Dermis microvascular lymphatic vessel endothelial cell (primary cell): ENCODE results near the gene LRRC75B. TPM values are rescaled to one million over a fixed set of nuclear protein-coding genes. Genes with fewer than 3 reads are reported as not detected.
A peak's percentile ranks its signal among the peaks of the same experiment; 100 is the strongest.
"Not testable (repeated sequence)": the region's sequence is repeated elsewhere in the genome, so short reads cannot be mapped to it uniquely, and the experiment has no call there.

Source experiments
- DNase-seq, 2 donors: peaks; one replicate each; pipeline versions ENCODE4 v3.0.0 to v3.0.0-alpha.2; 2010; ENCODE audit warnings: low read depth in 2 of 2
- total RNA-seq: library from RNA; depleted of rRNA; stranded (reverse); fragments of >200 nt; gene quantifications from 2 replicates; pipeline ENCODE4 v1.2.1, GENCODE V29; 2014

The LRRC75B gene
- total RNA-seq, result 2.6 and 4.6 TPM in 2 replicates

- peak in 1 of 2 donors; percentile 72 for DNase-seq
Observed at GRCh38 chr22:24592851-24593558, at the start of gene LRRC75B. Gene LRRC75B, minus strand, starts transcription at chr22:24593073. Its CDS starts 34 bp downstream, at chr22:24593039.

GRCh38 chr22:24642307-24642706, 49.4 kb upstream of the LRRC75B start:
- not testable (repeated sequence) for DNase-seq

- not testable (repeated sequence) for DNase-seq
Observed at GRCh38 chr22:24636513-24636912, 43.6 kb upstream of the LRRC75B start.

GRCh38 chr22:24634776-24635389, 42.0 kb upstream of the LRRC75B start:
- DNase-seq, result peak in 1 of 2 donors; percentile 3

GRCh38 chr22:24633231-24634023, 40.6 kb upstream of the LRRC75B start:
- DNase-seq, result peak in 1 of 2 donors; percentile 26

- DNase-seq, result peak in 1 of 2 donors; percentile 26
Observed at GRCh38 chr22:24632642-24633041, 39.8 kb upstream of the LRRC75B start.

GRCh38 chr22:24631430-24632122, 38.7 kb upstream of the LRRC75B start:
- not testable (repeated sequence) for DNase-seq

- not testable (repeated sequence) for DNase-seq
Observed at GRCh38 chr22:24630812-24631427, 38.0 kb upstream of the LRRC75B start.

GRCh38 chr22:24629069-24629468, 36.2 kb upstream of the LRRC75B start:
- peak in 1 of 2 donors; percentile 40 for DNase-seq

GRCh38 chr22:24627911-24628310, 35.0 kb upstream of the LRRC75B start:
- DNase-seq, result not testable (repeated sequence)

- not testable (repeated sequence) for DNase-seq
Observed at GRCh38 chr22:24622596-24622995, 29.7 kb upstream of the LRRC75B start.

- DNase-seq, result not testable (repeated sequence)
Observed at GRCh38 chr22:24621244-24621643, 28.4 kb upstream of the LRRC75B start.

GRCh38 chr22:24614794-24615193, 21.9 kb upstream of the LRRC75B start:
- not testable (repeated sequence) for DNase-seq

GRCh38 chr22:24609888-24610287, 17.0 kb upstream of the LRRC75B start:
- not testable (repeated sequence) for DNase-seq

- DNase-seq, result not testable (repeated sequence)
Observed at GRCh38 chr22:24608327-24608726, 15.5 kb upstream of the LRRC75B start.

GRCh38 chr22:24607429-24607983, 14.6 kb upstream of the LRRC75B start:
- DNase-seq, result peak in 1 of 2 donors; percentile 32

- not testable (repeated sequence) for DNase-seq
Observed at GRCh38 chr22:24606340-24606739, 13.5 kb upstream of the LRRC75B start.

- not testable (repeated sequence) for DNase-seq
Observed at GRCh38 chr22:24603770-24604629, 11.1 kb upstream of the LRRC75B start.
